Lung microvascular endothelial cell (primary cell): ENCODE data around the gene SMG5. TPM values are rescaled to one million over a fixed set of nuclear protein-coding genes. Genes with fewer than 3 reads are reported as not detected.

Experiments used
- DNase-seq, 2 donors: peaks; one replicate each; pipeline versions ENCODE4 v3.0.0 to v3.0.0-alpha.2; 2010; ENCODE audit warnings: low read depth in 2 of 2
- total RNA-seq: library from RNA; depleted of rRNA; stranded (reverse); fragments of >200 nt; gene quantifications from 2 replicates; pipeline ENCODE4 v1.2.1, GENCODE V29; 2014

Gene SMG5
- total RNA-seq, 1 donor from 2014 or later, result 53.2 TPM

DNA sequence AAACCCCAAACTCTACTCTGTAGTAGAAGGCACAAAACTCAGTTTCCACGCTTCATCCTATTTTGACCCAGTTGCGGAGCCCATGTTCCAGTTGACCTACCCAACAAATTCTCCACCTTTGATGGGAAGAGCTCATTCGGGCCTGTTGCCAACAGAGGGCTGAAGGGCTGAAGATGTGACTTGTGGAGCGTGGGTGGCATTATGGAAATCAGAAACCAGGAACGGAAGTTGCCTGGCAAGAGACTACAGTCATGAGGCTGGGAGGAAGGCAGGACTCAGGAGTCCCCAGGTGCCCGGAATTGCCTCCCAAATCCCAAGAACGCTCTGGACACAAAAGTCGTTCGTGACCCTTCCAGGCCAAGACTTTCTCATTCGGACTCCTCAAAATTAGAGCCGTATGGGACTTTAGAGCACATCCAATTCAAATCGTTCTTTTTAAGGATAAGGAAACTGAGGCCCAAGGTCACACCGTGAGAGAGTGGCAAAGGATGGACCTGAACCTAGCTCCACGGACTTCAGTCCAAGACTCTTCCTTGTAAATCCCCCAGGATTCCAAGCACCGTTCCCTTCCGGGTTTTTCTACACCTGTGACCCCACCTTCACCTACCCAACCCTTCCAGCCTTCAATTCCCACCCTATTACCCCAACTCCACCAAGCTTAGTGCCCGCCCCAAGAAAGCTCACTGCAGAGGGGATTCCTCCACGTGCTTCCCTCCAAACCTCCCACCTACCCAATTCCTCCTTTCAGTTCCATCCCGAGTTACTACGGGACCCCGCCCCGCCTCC is 739 bp downstream of the SMG5 start:
- DNase-seq, result peak; percentile 29 to 49

DNA sequence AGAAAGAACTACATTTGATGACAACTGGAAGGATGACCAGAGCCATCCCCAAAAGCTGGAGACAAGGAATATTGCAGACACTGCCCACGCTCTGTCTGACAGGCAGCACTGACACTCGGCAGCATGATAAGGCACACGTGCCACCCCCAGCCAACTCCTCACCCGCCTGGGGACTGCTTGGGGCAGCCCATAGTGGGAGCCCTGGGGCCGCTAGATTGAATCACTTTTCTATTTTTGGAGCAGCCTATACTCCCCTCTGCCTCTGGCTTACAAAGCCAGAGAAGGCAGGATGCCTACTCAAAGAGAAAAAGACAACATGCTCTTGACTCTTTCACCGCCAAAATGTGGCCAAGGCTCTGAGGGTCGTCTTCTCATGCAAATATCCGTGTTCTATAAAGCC is 1.3 kb downstream of the SMG5 start:
- peak; percentile 33 to 36 for DNase-seq

DNA sequence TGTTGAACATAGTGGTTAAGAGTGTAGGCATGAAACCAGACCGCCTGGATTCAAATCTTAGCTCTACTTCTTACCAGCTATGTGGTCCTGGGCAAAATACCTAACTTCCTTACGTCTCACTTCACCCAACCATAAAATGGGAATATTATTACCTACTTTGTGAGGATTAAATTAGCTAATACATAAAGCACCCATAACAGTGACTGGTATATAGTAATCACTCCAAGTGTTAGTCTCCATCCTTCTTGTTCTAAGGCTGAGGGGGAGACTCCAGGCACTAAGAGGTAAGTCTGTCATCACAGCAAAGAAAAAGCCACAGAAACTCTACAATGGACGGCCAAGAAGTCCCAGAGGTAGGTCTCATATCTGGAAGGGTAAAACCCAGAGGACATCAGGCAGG is 2.8 kb downstream of the SMG5 start:
- DNase-seq, result no peak

DNA sequence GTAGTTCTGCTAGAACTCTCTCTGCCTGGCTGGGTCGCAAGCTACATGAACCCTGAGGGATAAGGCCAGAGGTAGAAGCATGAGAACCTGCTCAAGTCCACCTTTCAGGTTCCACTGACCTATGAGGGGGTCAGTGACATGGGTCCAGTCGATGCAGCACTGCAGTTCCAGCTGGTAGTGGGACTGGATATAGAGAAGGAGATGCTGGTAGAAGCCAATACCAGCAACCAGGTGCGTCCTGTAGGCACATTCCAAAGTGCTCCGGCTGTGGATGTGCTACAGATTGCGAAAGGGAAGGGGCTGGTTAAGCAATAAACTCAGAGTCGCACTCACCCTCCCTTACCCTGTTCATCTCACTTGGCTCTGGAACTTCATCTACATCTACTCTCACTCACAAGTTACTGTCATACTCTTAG is 5.7 kb downstream of the SMG5 start:
- DNase-seq, result no peak

DNA sequence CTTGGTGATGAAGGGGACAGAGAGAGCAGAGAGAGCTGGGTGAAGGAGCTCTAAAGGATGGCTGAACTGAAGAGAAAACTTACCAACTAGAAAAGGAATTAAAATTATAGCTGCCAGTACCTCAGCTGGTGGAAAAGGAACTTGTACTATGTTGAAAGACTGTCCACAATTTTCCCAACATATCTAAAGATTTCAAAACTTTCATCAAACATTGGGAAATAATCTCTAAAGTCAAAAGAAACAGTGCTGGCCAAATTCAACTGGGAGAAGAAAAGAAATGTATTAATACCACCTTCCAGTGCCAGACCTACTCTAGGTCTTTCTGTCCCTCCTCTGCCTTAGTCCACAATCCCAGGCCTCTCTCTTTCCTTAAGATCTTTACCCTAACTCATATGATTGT is 6.1 kb downstream of the SMG5 start:
- no peak for DNase-seq

DNA sequence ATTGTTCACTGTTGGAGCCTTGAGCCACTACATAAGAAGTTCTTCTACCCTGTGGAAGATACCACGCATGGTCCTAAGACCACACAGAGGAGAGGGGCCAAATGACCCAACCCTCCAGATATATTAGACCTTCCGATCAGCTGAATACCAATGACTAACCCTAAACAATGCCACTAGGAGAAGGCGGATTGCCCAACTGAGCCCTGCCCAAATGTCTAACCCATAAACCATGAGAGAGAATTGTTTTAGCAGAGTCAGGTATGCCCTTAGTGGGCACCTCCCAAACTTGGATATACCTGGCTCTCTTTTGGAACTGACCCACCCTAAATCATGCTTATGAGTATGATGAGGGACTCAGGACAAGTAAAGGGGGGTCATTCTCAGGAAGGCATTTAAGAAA is 12.3 kb downstream of the SMG5 start:
- no peak for DNase-seq

DNA sequence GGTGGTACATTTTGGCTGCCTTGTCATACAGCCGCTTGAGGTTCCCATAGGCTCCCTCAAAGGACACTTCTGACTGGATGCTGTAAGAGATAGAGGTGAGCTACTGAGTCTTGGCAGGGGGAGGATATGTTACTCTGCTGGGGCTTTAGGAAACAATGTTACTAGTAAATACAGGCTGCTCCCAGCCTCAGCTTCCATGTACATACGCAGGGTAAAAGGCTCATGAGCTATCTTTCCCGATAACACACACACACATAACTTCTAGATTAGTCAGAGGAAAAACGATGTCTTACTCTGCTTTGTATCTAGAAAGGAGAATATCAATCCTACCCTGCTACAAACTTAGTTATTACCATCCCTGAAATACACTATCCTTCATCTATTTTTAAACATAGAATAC is 14.3 kb downstream of the SMG5 start:
- DNase-seq, result peak in 1 of 2 donors; percentile 42

DNA sequence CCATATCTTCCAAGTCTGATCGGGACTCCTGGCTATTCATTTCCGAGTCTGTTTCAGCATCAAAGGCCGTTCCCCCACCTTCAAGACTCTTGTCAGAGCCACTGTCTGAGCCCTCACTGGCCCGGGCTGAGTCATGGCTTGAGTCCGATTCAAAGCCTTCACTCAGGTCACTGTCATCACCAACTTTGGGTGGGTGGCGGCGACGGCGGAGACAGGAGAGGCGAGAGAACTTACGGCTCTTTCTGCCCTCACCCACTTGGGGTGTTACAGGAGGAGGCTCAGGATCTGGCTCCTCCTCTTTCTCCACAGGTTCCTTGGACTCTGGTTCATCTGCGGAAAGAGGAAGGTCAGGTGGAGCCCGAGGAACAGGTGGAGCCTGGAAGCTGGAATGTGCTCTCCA is 16.6 kb downstream of the SMG5 start:
- no peak for DNase-seq

DNA sequence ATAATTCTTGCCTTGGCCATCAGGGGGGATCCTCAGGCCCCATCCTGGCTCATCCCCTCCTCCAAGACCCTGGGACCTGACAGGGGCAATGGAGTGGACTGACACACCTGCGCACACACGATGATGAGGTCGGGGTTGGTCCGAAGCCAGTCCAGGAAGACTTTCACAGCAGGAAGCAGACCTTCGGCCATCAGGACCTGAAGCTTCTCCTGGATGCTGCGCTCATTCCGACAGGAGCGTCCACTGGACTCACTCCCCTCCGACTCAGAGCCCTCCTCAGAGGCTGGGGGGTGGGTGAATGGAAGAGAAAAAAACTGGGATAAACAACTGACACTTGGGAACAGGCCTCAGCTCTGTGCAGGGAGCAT is 19.4 kb downstream of the SMG5 start:
- no peak for DNase-seq

DNA sequence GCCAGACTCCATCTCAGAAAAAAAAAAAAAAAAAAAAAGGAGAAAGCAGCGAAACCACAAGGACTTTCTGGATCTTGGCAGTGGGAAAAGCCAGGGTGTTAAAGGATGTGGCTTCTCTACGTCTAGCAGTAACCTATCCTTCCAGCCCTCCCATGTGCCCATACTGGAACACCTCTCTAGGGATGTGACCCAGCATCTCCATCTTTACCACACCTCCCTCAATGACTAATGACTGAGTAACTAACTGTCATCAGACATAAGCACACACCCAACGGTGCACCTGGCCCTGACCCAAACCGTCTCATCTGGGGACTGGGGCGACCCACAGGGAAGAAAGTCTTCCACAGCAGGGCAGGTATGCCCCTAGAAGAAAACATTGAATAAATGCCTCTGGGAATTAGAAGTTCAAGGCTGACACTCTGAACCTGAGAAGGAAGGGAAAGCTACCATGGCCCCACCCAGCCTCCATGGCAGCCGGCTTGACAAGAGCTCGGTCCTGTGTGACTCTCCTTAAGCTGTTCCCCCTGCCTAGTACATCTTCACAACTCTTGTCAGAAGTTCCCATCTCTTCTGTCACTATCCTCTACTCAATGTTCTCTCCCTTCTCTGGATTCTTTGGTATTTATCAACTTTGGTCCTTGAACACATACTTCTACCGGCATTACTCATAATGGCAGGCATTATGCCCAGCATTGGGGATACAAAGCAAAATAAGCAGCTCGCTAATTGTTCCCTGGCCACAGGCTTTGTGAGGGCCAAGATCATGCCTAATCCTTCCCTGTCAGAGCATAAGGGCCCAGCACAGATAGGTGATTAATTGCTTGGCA is 20.0 kb downstream of the SMG5 start:
- DNase-seq, result peak in 1 of 2 donors; percentile 39

DNA sequence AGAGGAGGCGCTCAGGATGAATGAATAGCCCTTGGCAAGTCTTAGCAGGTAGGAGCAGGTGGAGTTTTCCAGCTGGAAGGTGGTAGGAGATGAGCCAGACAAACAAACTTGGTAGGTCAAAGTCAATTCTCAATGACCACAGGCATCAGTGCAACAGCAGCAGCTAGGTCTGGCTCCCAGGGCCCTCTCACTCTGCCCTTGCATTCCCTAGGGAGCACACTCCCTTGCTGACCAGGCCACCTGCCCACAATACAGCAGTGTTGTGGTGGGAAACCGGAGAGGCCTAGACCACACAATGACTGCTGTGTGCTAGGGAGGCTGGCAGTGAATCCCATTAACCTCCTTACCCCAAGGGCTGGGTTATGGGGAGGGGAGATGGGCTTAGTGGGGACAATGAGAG is 21.7 kb downstream of the SMG5 start:
- no peak for DNase-seq

DNA sequence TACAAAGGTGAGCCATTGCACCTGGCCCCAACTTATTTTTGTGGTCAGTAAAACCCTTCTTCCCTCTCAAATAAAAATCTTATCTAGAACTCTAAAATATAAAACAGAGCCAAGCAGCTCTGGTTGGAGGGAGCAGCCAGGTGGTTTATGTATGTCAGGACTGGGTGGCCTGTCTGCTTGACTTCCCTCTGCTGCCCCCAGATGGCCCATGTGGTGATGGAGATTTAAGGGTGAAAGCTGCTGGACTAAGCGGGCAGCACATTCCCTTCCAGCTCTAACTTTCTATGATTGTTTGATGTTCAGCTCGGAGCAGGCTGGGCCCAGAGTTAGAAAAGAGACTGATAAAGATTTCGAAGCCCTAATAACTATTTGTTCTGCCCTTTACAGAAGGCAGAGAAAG is 22.8 kb downstream of the SMG5 start:
- peak; percentile 28 to 34 for DNase-seq

DNA sequence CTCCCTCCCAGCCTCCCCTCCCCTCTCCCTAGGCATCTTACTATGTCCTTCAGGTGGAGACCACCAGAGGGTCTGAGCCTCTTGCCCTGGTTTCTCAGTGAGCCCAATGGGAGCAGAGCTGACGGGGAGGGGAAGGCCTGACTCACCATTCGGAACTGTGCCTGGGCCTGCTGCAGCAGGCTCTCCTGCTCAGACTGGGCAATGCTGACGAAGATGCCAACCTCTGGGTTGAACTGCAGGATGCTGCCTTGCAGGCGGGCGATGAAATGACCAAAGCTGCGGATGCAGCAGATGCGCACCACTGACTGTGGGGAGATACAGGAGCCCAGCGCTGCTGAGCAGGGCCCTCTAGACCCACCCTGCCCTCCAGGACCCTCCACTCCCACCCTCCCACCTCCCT is 23.8 kb downstream of the SMG5 start:
- DNase-seq, result no peak

DNA sequence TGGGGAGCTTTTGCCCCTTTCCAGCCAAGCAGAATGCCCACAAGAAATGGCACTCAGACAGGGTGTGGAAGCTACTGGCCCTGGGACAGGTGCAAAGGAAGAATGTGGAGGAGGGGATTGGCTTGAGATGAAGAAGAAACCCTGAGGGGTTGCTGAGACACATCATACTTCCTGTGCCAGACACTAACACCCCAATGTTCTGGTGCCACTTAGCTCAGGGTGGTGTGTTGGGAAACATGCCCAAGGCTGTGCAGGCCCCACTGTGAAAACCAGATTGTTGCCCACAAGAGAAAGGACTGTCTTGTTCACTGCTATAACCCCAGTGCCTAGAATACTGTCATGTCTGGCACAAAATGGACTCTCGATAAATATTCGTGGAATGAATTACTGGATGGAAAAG is 24.9 kb downstream of the SMG5 start:
- DNase-seq, result no peak

DNA sequence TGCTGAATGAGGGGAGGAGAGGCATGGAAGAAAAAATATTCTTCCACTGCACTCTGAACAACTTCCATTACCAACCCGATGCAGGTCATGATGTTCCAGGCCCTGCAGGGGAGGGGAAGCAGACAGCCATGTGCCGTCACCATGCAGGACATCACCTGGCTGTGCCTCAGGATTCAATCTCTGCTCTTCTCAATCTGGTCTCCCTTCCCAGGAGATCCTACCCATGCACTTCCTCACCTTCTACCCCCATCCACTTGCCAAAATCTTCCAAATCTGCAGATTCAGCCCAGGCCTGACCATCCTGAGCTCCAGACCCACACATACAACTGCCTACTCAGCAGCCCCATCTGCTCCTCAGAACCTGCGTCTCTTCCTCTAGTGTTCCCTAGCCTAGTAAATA is 29.0 kb downstream of the SMG5 start:
- DNase-seq, result no peak

DNA sequence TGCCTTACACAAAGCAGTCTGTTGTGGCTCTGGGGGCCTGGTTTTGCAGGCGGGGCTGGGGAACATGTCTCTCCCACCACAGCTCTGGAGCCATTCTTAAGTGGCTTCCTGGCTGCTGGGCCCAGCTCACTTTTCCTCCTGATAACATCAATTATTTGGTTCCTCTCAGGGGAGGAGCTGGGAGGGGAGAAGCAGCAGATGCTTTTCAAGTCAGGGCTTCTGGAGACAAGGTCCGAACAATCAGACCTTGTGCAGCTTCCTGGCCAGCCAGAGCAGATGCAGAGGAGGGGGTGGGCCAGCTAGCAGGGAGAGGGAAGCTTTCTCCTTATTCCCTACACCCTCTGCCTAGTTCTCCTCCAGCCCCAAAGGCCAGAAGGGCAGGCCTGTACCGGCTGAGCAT is 31.1 kb downstream of the SMG5 start:
- DNase-seq, result peak in 1 of 2 donors; percentile 62

DNA sequence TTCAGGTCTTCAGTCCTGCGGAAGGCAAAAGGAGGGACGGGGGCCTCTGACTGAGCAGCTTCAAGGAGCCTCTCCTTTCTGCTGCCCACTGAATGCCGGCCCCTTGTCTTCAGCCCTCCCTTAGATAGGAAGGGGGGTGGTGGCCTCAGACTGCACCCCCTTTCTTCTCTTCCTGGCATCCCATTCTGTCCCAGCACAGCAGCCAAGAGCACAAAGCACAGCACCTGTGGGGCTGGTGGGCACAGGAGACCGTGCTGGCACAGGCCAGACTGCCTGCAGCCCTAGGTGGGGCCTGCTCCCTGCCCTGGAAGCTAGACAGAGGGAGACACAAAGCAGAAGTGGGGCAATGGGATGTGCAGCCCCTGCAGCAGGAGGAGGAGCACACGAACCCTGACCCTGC is 33.0 kb downstream of the SMG5 start:
- DNase-seq, result no peak

DNA sequence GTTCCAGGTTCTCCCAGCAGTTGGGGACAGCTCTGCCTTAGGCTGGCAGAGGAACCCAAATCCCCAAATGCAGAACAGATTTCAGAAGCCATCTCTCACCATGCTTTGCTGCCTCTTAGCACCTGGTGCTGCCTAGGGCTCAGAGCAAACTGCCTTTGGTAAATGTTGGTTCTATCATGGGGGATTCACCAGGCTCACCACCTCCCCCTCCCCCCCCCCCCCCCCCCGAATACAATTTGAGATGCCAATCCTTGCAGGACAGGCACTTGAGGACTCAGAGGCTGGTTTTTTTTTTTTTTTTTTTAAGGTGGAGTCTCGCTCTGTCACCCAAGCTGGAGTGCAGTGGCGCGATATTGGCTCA is 34.3 kb downstream of the SMG5 start:
- no peak for DNase-seq

DNA sequence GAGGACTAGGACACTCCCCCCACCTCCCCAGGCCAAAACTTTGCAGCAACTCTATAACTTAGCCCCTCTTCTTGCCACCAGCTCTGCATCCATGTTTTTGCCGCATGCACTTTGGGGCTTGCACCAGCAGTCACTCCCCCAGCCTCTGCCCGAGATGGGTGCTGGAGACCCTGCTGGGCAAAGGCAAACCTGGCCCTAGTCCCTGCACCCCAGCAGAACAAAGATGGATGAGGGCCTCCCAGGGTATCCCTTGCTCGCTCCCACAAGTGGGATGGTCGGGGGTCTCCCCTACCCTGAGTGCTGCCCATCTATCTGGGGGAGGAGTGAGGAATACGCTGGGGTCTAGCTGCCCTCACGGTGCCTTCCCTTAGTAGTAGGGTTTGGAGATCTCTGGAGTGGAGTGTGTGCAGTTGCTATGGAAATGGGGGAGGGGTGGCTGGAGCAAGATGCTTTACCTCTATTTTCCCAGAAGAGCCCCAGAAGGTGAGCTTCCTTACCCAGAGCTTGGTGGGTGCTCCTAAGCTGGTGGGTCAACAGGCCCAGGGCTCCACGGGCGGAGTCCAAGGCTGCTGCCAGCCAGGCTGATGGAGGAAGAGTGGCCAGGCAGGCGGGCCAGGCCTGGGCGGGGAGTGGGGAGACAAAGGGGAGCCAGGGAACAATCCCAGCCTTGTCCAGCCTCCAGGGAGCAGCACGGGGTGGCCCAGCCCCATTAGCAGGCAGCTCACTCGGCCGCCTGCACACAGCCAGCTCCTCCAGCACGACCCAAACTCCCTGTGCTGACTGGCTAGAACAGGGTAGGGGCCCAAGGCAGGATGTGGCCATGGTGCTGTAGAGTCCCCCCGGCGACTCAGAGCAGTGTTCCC is 34.9 kb downstream of the SMG5 start, which contains the start of gene PAQR6:
Gene PAQR6, minus strand, starts transcription at position 597 of the 863 bp plus-strand sequence. CDS start 1,325 bp downstream, outside the sequence.
- DNase-seq, result no peak

DNA sequence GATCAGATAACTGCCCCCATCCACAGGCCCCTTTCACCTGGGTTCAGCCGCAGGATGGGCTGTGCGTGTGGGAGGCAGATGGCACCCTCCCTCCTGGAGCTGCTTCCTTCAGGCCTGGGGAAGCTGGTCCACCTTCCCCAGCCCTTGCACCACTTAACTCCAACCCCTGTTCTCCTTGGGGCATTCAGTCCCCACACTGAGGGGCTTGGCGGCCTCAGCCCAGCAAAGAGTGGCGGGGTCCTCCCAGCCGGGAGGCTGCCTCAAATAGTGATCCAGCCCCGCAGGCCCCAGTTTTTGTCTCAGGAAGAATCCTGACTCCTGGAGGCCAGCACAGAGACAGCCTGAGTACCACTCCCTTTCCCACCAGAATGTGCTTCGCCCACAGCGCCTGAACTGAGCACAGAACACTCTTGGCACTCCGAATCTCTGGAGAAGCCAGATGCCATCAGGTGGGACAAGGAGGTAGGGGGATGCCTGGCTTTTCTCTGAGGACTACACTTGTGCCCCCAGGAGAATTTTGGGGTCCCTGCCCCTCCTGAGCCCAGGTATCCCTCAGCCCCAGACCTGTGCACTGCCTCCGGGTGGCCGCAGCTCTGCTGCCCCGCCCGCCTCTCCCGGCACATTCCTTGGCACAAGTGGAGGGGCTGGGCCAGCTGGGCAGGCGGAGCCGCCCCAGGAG is 35.7 kb downstream of the SMG5 start:
- DNase-seq, result no peak

DNA sequence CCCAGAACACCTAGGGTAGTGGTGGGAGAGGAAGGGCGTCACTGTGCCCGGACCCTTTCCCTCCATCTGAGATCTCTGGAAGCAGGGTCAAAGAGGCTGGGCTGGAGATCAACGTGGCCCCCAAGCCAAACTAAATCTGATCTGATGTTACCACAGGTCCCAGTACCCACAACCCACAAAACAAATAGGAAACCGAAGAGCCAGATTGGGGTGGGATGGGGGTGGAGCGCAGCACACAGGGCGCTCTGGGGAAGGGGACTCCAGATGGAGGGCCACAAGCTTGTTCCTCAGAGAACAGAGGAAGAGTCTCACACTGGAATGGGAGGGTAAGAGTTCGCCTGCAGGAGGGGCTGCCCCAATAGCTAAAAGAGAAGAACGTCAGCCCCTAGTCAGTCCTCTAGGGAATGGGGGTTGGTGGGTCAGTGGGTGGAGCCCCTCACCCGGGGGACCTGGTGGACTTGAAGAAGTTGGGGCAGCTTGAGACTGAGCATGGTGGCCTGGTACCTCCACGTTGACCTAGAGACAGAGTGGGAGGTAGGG is 36.3 kb downstream of the SMG5 start:
- DNase-seq, result no peak
